IMR-90 (cell line): ENCODE data around the gene TIFAB. TPM values are rescaled to one million over a fixed set of nuclear protein-coding genes. Genes with fewer than 3 reads are reported as not detected.

ENCODE experiments used
- microRNA-seq, 2 experiments: library from miRNA; stranded (forward) in 1 of 2; unstranded in 1 of 2; fragments of 10-50 nt in 1 of 2; fragments of <30 nt in 1 of 2; gene quantifications in 1 of 2; microRNA quantifications in 1 of 2; one replicate each; pipeline versions ENCODE3 to v1.1.0; 2013 to 2020; ENCODE audit not compliant: insufficient read depth in 1 of 2, insufficient read length in 1 of 2, unreplicated experiment in 1 of 2
- polyA plus RNA-seq, 3 experiments: library from polyadenylated mRNA; depleted of rRNA; stranded (reverse); fragments of >200 nt; gene quantifications; 2 replicates each; pipeline ENCODE4 v1.2.3, GENCODE V29; 2012; ENCODE audit warnings: low replicate concordance in 1 of 3
- small RNA-seq, 5 experiments: library from RNA; depleted of rRNA; stranded (forward); fragments of <200 nt; gene quantifications; one replicate each; pipeline ENCODE3, GENCODE V24; 2012
- total RNA-seq: library from RNA; depleted of rRNA; stranded (reverse); fragments of >200 nt; gene quantifications from 2 replicates; pipeline ENCODE4 v1.2.3, GENCODE V29; 2012; rRNA removed

The TIFAB gene
- total and polyA plus RNA-seq, 2 of the 4 experiments (the other 2 are of a cell fraction): not detected

Small RNA genes within 50 kb of the gene (microRNA-seq; reads per million reads assigned to microRNA genes)
- not detected for gene DCANP1 (ENCODE audit: insufficient read depth, insufficient read length)

Small RNA genes within 50 kb of the gene (small RNA-seq; reads per million reads assigned to genes)
- 0 reads per million in 5 experiments for gene DCANP1

Other genes starting within 250 kb of the TIFAB start
- gene MACROH2A1, start 53.1 kb downstream of the TIFAB start, total RNA-seq: 126 and 141 TPM in 2 replicates
- gene MACROH2A1, start 53.1 kb downstream of the TIFAB start, polyA plus RNA-seq (2012; rRNA removed): 122 and 132 TPM in 2 replicates
- gene DCANP1, start 5.0 kb downstream of the TIFAB start, total RNA-seq: not detected in 2 replicates
- gene DCANP1, start 5.0 kb downstream of the TIFAB start, polyA plus RNA-seq (2012; rRNA removed): not detected in 2 replicates
- not detected in 2 replicates for gene NEUROG1, start 83.6 kb upstream of the TIFAB start, total RNA-seq
- gene NEUROG1, start 83.6 kb upstream of the TIFAB start, polyA plus RNA-seq (2012; rRNA removed): not detected in 2 replicates
- under 0.01 TPM in 1 of 2 replicates, not detected in the other for gene CXCL14, start 126.6 kb upstream of the TIFAB start, total RNA-seq
- not detected in 2 replicates for gene CXCL14, start 126.6 kb upstream of the TIFAB start, polyA plus RNA-seq (2012; rRNA removed)